Measurements from ENCODE around the gene OLFML2B. TPM values are rescaled to one million over a fixed set of nuclear protein-coding genes. Genes with fewer than 3 reads are reported as not detected.

OLFML2B gene
- polyA plus RNA-seq, 1 of the 3 experiments (the other 2 are of a cell fraction), result 7.3 TPM

- peaks cover 12 to 13% of the 10 kb centered on the region in 2 experiments; a peak in 2 of 4 replicates for H3K4me1 ChIP-seq (ENCODE audit: control insufficient read depth in 1 of 2, insufficient read depth in 2 of 2, low read depth in 1 of 2, low read length in 1 of 2)
- no peak overlapping the region for H3K27ac ChIP-seq (ENCODE audit: low read depth in 2 of 2, low read length in 1 of 2)
- no peaks in the 10 kb centered on the region for H3F3A ChIP-seq (replicated peaks; ENCODE audit: insufficient read depth)
- H3K4me3 ChIP-seq (ENCODE audit: low read depth in 2 of 2, low read length in 1 of 2), result no peak overlapping the region
- no peak overlapping the region for H3K9ac ChIP-seq
- no peaks in the 10 kb centered on the region for H3K79me2 ChIP-seq (ENCODE audit: insufficient read depth)
- no peak overlapping the region for H2AFZ ChIP-seq (ENCODE audit: low read depth)
- no peak for TF ChIP-seq CHD2 (IDR thresholded peaks at IDR 0.05; ENCODE audit: low read length, partially characterized antibody)
- TF ChIP-seq JUND (IDR thresholded peaks at IDR 0.05), result no peak
- TF ChIP-seq USF2 (IDR thresholded peaks at IDR 0.05; ENCODE audit: borderline replicate concordance, low read depth, low read length), result no peak
- TF ChIP-seq TCF12 (IDR thresholded peaks at IDR 0.05), result no peak
- no peak for TF ChIP-seq YY1 (IDR thresholded peaks at IDR 0.05; ENCODE audit: low read depth)
- TF ChIP-seq MAX (IDR thresholded peaks at IDR 0.05; ENCODE audit: low read depth), result no peak
- WGBS (ENCODE audit: low lambda C conversion rate), result 85% methylated on average over 1 of the region's 1 CpG
- H3K4me2 ChIP-seq, result no peak overlapping the region
- no peaks in the 10 kb centered on the region for H3K36me3 ChIP-seq (replicated peaks in 1 of 2; ENCODE audit: control insufficient read depth in 1 of 2, insufficient read depth in 2 of 2, low read length in 1 of 2)
- no peaks in the 10 kb centered on the region for H3K9me2 ChIP-seq
- no peaks in the 10 kb centered on the region for H4K20me1 ChIP-seq (ENCODE audit: insufficient read depth)
- DNase-seq, result no peak
- no peaks in the 10 kb centered on the region for H3K27me3 ChIP-seq (ENCODE audit: insufficient read depth)
- H3K9me3 ChIP-seq, result no peaks in the 10 kb centered on the region
- ChIA-PET CTCF (interaction anchor here (2.5 to 16.7 kb wide), 3 partner anchors 13 to 244 kb away, joined by 7 to 263 read pairs (median 55); partner anchors contain the start of gene OLFML2B), POLR2A (interaction anchor here (0.6 kb wide), 1 partner anchor 246 kb away, joined by 3 read pairs; no protein-coding TSS in a partner anchor)
Observed at GRCh38 chr1:162038624-162039023, 15.0 kb upstream of the OLFML2B start.

DNA sequence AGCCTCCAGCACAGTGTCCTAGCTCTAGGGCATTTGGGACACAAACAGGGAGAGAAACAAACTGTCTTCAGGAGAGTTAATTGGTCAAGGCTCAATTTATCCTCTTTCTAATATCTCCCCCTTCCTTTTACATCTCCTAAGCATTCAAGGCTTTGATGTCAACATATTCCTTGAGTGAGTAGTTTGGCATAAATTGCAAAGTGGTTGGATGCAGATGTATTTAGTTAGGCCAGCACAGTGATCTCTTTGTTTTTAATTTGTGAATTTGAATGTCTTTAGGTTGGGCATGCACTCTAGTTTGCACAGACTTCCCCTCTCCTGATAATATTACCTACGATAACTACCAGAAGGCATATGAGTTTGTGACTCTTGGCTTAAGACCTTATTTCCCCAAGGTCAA, 12.5 kb upstream of the OLFML2B start:
- 88% methylated on average over 1 of the region's 1 CpG for WGBS (ENCODE audit: low lambda C conversion rate)
- Histone ChIP-seq H3K79me2 (ENCODE audit: insufficient read depth) (no peaks in the 10 kb centered on the region), H3K27me3 (ENCODE audit: insufficient read depth) (no peaks in the 10 kb centered on the region), H3K4me3 (ENCODE audit: low read depth in 2 of 2, low read length in 1 of 2) (no peak overlapping the region), H3K9me2 (no peaks in the 10 kb centered on the region), H3F3A (replicated peaks; ENCODE audit: insufficient read depth) (no peaks in the 10 kb centered on the region), H2AFZ (ENCODE audit: low read depth) (no peak overlapping the region; the same call in 1 of the 2 replicates), H3K4me1 (ENCODE audit: control insufficient read depth in 1 of 2, insufficient read depth in 2 of 2, low read depth in 1 of 2, low read length in 1 of 2) (peaks cover 13 to 16% of the 10 kb centered on the region in 2 experiments; a peak in 2 of 4 replicates), H4K20me1 (ENCODE audit: insufficient read depth) (no peaks in the 10 kb centered on the region), H3K4me2 (no peak overlapping the region), H3K36me3 (replicated peaks in 1 of 2; ENCODE audit: control insufficient read depth in 1 of 2, insufficient read depth in 2 of 2, low read length in 1 of 2) (no peaks in the 10 kb centered on the region), H3K9ac (no peak overlapping the region), H3K27ac (ENCODE audit: low read depth in 2 of 2, low read length in 1 of 2) (no peak overlapping the region), H3K9me3 (no peaks in the 10 kb centered on the region)
- ChIA-PET POLR2A (interaction anchor here (0.9 kb wide), 1 partner anchor 243 kb away, joined by 4 read pairs; no protein-coding TSS in a partner anchor), CTCF (interaction anchor here (0.8 to 16.7 kb wide), 21 partner anchors 10 to 454 kb away, joined by 3 to 263 read pairs (median 4); partner anchors contain the start of gene OLFML2B)
- 0 out of 2 replicates have a peak, but pooled peaks have one; percentile 5 for TF ChIP-seq TCF12 (IDR thresholded peaks at IDR 0.05)
- no peak for TF ChIP-seq ZBTB33 (IDR thresholded peaks at IDR 0.05; ENCODE audit: borderline replicate concordance, low read depth)
- DNase-seq, result no peak

DNA sequence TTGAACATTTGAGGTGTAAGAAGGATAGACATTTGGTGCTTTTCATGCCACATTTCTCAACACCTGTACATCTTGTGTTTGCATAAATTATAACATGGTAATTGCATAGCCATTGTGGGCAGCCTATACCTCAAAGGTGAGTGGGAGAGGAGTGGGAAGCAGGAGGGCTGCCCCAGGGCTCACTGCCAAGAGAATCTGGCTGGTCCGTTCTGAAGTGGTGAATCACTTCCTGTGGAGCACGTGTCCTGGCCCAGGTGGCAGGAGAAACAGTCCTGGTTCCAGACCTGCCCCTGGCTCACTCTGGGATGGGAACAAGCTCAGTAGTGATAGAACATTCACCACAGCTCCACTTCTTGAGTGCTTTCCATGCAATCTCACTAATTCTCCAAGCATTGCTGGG, 11.6 kb upstream of the OLFML2B start:
- Histone ChIP-seq H3K79me2 (ENCODE audit: insufficient read depth) (no peaks in the 10 kb centered on the region), H3K4me2 (no peak overlapping the region), H2AFZ (ENCODE audit: low read depth) (no peak overlapping the region), H3K27ac (ENCODE audit: low read depth in 2 of 2, low read length in 1 of 2) (no peak overlapping the region), H3K9me3 (no peaks in the 10 kb centered on the region), H3K9me2 (no peaks in the 10 kb centered on the region), H4K20me1 (ENCODE audit: insufficient read depth) (no peaks in the 10 kb centered on the region), H3K4me3 (ENCODE audit: low read depth in 2 of 2, low read length in 1 of 2) (no peak overlapping the region), H3K9ac (no peak overlapping the region), H3K4me1 (ENCODE audit: control insufficient read depth in 1 of 2, insufficient read depth in 2 of 2, low read depth in 1 of 2, low read length in 1 of 2) (peaks cover 13 to 16% of the 10 kb centered on the region in 2 experiments; a peak in 2 of 4 replicates), H3K27me3 (ENCODE audit: insufficient read depth) (no peaks in the 10 kb centered on the region), H3K36me3 (replicated peaks in 1 of 2; ENCODE audit: control insufficient read depth in 1 of 2, insufficient read depth in 2 of 2, low read length in 1 of 2) (no peaks in the 10 kb centered on the region), H3F3A (replicated peaks; ENCODE audit: insufficient read depth) (no peaks in the 10 kb centered on the region)
- WGBS (ENCODE audit: low lambda C conversion rate), result 10% methylated on average over 2 of the region's 2 CpGs
- DNase-seq, result no peak
- POLR2A ChIA-PET, result no interaction called here
- CTCF ChIA-PET, result interaction anchor here (1.0 to 16.7 kb wide), 8 partner anchors 10 to 252 kb away, joined by 3 to 263 read pairs (median 3); partner anchors contain the start of gene OLFML2B
- TF ChIP-seq FOSL2 (IDR thresholded peaks at IDR 0.05; ENCODE audit: borderline replicate concordance, low read depth), result peak; percentile 33; the same call in 1 of the 2 replicates
- peak; percentile 71 for TF ChIP-seq NFIC (IDR thresholded peaks at IDR 0.05; ENCODE audit: borderline replicate concordance)
- TF ChIP-seq RCOR1 (IDR thresholded peaks at IDR 0.05; ENCODE audit: low read length), result no peak
- peak; percentile 68 for TF ChIP-seq TCF12 (IDR thresholded peaks at IDR 0.05)
- peak; percentile 53; the same call in 1 of the 2 replicates for TF ChIP-seq USF1 (IDR thresholded peaks at IDR 0.05; ENCODE audit: borderline replicate concordance, low read depth)
- no peak for TF ChIP-seq RXRA (IDR thresholded peaks at IDR 0.05; ENCODE audit: borderline replicate concordance, low read depth)
- no peak for TF ChIP-seq SIN3A (IDR thresholded peaks at IDR 0.05; ENCODE audit: borderline replicate concordance, low read depth, low read length)
- TF ChIP-seq JUND (IDR thresholded peaks at IDR 0.05), result peak; percentile 19; the same call in 1 of the 2 replicates

Measured in SK-N-SH (cell line).